ENCODE measurements around the gene MYO9A. TPM values are rescaled to one million over a fixed set of nuclear protein-coding genes. Genes with fewer than 3 reads are reported as not detected.

MYO9A gene
- total RNA-seq, 1 experiment from 2014 or later, result 21.4 TPM

GRCh38 chr15:71945012-71945411 lies 172.9 kb downstream of the MYO9A start:
- no peak overlapping the region for H3K14ac ChIP-seq (ENCODE audit: insufficient read depth, low read length)
- no peak overlapping the region for H4K5ac ChIP-seq (ENCODE audit: insufficient read length, low read depth, low read length)
- H3K79me1 ChIP-seq (ENCODE audit: insufficient read depth, low read depth, low read length, poor library complexity, severe bottlenecking), result no peaks in the 10 kb centered on the region
- no peak overlapping the region for H2AFZ ChIP-seq (ENCODE audit: low read length)
- H3K4me2 ChIP-seq (ENCODE audit: insufficient read depth, insufficient read length, low read length), result no peak overlapping the region
- no peaks in the 10 kb centered on the region for H3K36me3 Mint-ChIP-seq (ENCODE audit: insufficient read depth in 1 of 3, low read depth in 3 of 3)
- peaks cover 0 to 3% of the 10 kb centered on the region in 2 experiments; a peak in 2 of 4 replicates for H3K4me1 Mint-ChIP-seq
- no peak overlapping the region for H3K27ac Mint-ChIP-seq
- H3K27me3 Mint-ChIP-seq (ENCODE audit: low read depth), result no peaks in the 10 kb centered on the region
- no peak for TF ChIP-seq CTCF (conservative IDR thresholded peaks at IDR 0.05)
- H3K4me1 ChIP-seq (ENCODE audit: insufficient read depth, low read length), result no peaks in the 10 kb centered on the region
- H2BK20ac ChIP-seq (ENCODE audit: low read depth, low read length, poor library complexity, severe bottlenecking), result no peak overlapping the region
- no peak overlapping the region for H2AK5ac ChIP-seq (ENCODE audit: insufficient read length, low read length)
- no peak overlapping the region for H3T11ph ChIP-seq (ENCODE audit: low read length)
- no peak overlapping the region for H3K4ac ChIP-seq (ENCODE audit: low read depth, low read length)
- H3K23me2 ChIP-seq (ENCODE audit: insufficient read length, low read depth, low read length, poor library complexity, severe bottlenecking), result no peaks in the 10 kb centered on the region
- H3K23ac ChIP-seq (ENCODE audit: insufficient read length, low read depth, low read length), result no peak overlapping the region
- no peak overlapping the region for H4K8ac ChIP-seq (replicated peaks; ENCODE audit: insufficient read length, low read depth, low read length)
- no peaks in the 10 kb centered on the region for H3K79me2 ChIP-seq (ENCODE audit: insufficient read depth, low read length)
- H2BK15ac ChIP-seq (ENCODE audit: low read depth, low read length), result no peak overlapping the region
- no peak overlapping the region for H2BK120ac ChIP-seq (ENCODE audit: low read depth, low read length, poor library complexity, severe bottlenecking)
- H2BK5ac ChIP-seq (ENCODE audit: insufficient read length, low read length), result no peak overlapping the region
- H3K9me3 Mint-ChIP-seq, result no peaks in the 10 kb centered on the region
- H3K27me3 ChIP-seq (ENCODE audit: insufficient read depth, low read length), result no peaks in the 10 kb centered on the region
- no peak overlapping the region for H3K4me3 Mint-ChIP-seq
- DNase-seq, result no peak
- no peak overlapping the region for H3K27ac ChIP-seq (ENCODE audit: insufficient read length, low read depth, low read length)
- no peak overlapping the region for H2BK12ac ChIP-seq (ENCODE audit: insufficient read length, low read depth, low read length)
- H3K9me3 ChIP-seq (ENCODE audit: control insufficient read depth, low read depth, low read length), result no peaks in the 10 kb centered on the region
- WGBS (ENCODE audit: extremely low coverage, insufficient read length, low lambda C conversion rate), result no CpG with 5 or more reads among the region's 1 CpG
- no peak overlapping the region for H3K9ac ChIP-seq (ENCODE audit: extremely low read depth, insufficient read length, low read length)
- no peaks in the 10 kb centered on the region for H4K20me1 ChIP-seq (ENCODE audit: control insufficient read depth, insufficient read depth, insufficient read length)
- H3K56ac ChIP-seq (ENCODE audit: insufficient read length, low read depth, low read length), result no peak overlapping the region
- H3K18ac ChIP-seq (ENCODE audit: insufficient read length, low read depth, low read length), result no peak overlapping the region
- H4K91ac ChIP-seq (ENCODE audit: insufficient read length, low read depth, low read length), result no peak overlapping the region
